ENCODE data around the gene RTP2. TPM values are rescaled to one million over a fixed set of nuclear protein-coding genes. Genes with fewer than 3 reads are reported as not detected.

RTP2 gene, protein sequence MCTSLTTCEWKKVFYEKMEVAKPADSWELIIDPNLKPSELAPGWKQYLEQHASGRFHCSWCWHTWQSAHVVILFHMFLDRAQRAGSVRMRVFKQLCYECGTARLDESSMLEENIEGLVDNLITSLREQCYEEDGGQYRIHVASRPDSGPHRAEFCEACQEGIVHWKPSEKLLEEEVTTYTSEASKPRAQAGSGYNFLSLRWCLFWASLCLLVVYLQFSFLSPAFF
- not detected for polyA plus RNA-seq (2013, experiment 1 of 2)
- polyA plus RNA-seq (2013, experiment 2 of 2) = not detected

DNA sequence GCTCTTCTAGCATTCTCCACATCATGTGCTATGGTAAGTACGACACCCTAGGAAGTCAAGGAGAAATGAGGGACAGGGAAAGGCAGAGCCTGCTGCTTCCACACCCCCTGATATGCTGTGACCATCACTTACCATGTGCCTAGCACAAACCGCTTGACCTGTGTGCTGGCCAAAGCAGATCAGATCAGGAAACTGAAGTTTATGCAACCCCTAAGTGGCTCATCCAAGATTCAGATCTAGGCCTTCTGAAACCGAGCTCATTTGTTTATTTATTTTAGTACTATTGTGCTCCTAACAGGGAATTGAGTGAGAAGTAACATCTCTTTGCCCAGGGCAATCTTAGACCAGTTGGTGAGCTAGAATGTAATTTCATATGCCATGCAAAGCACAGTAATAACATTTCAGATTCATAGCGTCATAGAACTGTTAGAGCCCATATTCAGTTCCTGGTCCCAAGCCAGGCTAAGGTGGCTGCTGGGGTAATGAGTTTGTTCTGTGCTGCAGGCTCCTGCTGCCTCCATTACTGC is at the start of gene RTP2:
TSS of gene RTP2 (minus strand) at position 51 of the 527 bp plus-strand sequence. CDS start 429 bp downstream, outside the sequence.
- Histone ChIP-seq H3K36me3 (ENCODE audit: control insufficient read depth in 1 of 2, insufficient read depth in 2 of 2, low read depth in 1 of 2, low read length in 2 of 2) (no peaks in the 10 kb centered on the region), H3K9me3 (ENCODE audit: control insufficient read depth, low read length) (no peaks in the 10 kb centered on the region), H3K27me3 (ENCODE audit: control insufficient read depth in 1 of 2, insufficient read depth in 1 of 2, low read length in 2 of 2) (peaks cover 0 to 21% of the 10 kb centered on the region in 2 experiments), H3K4ac (ENCODE audit: low read depth in 1 of 2, low read length in 2 of 2) (no peak within 1 kb of the TSS), H3K4me2 (ENCODE audit: low read length, poor library complexity, severe bottlenecking) (no peak within 1 kb of the TSS), H3K79me1 (replicated peaks; ENCODE audit: low read length, poor library complexity, severe bottlenecking) (no peaks in the 10 kb centered on the region), H4K8ac (ENCODE audit: low read length) (no peak within 1 kb of the TSS), H3K9ac (ENCODE audit: low read length) (no peak within 1 kb of the TSS), H3K18ac (ENCODE audit: low read depth in 1 of 2, low read length in 2 of 2) (no peak within 1 kb of the TSS), H2BK120ac (ENCODE audit: low read depth, low read length) (no peak within 1 kb of the TSS), H4K91ac (ENCODE audit: low read length) (no peak within 1 kb of the TSS), H2AFZ (ENCODE audit: low read depth, low read length) (no peak within 1 kb of the TSS), H2BK5ac (ENCODE audit: low read depth, low read length, poor library complexity, severe bottlenecking) (no peak within 1 kb of the TSS), H3K27ac (ENCODE audit: low read length, poor library complexity, severe bottlenecking) (no peak within 1 kb of the TSS), H2AK5ac (ENCODE audit: low read length, severe bottlenecking) (no peak within 1 kb of the TSS), H3K4me3 (ENCODE audit: insufficient read depth in 1 of 2, low read depth in 1 of 2, low read length in 2 of 2) (no peak within 1 kb of the TSS), H2BK12ac (ENCODE audit: low read length in 2 of 2) (no peak within 1 kb of the TSS), H2BK15ac (ENCODE audit: low read depth, poor library complexity, severe bottlenecking) (no peak within 1 kb of the TSS), H3K14ac (ENCODE audit: low read length in 2 of 2) (no peak within 1 kb of the TSS), H3K4me1 (ENCODE audit: control insufficient read depth, insufficient read depth, low read depth, low read length) (no peaks in the 10 kb centered on the region), H3K23ac (ENCODE audit: low read length in 2 of 2) (no peak within 1 kb of the TSS)
- no peak for DNase-seq
- 60% methylated on average over 3 of the region's 4 CpGs for WGBS

DNA sequence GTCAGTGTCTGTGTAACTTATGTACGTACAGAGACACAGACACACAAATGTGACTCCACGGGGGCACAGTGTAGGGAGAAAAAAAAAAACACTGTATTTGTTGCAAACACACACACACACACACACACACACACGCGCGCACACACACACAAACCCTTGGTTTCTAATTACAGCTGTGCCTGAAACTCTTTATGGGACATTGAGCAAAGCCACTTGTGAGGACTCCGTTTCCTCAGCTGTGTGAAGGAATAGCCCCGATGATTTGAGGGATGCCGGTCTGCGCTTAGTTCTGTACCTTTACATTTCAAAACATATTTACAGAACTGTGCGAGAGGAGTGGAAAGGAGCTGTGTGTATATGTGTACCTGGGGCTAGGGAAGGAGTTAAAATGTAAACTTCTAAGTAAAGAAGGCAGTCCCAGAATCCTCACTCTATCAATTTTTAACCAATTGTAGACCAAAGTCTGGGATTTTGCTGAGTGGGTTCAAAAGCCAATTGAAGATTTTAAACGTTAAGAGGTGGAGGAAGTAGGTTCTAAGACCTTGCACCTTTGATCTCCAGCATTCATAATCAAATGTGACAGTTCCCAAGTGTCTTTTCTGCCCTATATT is 48.3 kb upstream of the RTP2 start:
- no peaks in the 10 kb centered on the region for H3K9me3 ChIP-seq (ENCODE audit: control insufficient read depth, low read length)
- no peak overlapping the region for H2BK15ac ChIP-seq (ENCODE audit: low read depth, poor library complexity, severe bottlenecking)
- H2AK5ac ChIP-seq (ENCODE audit: low read length, severe bottlenecking) = no peak overlapping the region
- H2BK5ac ChIP-seq (ENCODE audit: low read depth, low read length, poor library complexity, severe bottlenecking) = peak overlapping the region; percentile 71
- H3K4me3 ChIP-seq (ENCODE audit: insufficient read depth in 1 of 2, low read depth in 1 of 2, low read length in 2 of 2) = no peak overlapping the region
- no peaks in the 10 kb centered on the region for H3K36me3 ChIP-seq (ENCODE audit: control insufficient read depth in 1 of 2, insufficient read depth in 2 of 2, low read depth in 1 of 2, low read length in 2 of 2)
- DNase-seq = peak; percentile 86
- peak overlapping the region; percentile 42 for H2BK120ac ChIP-seq (ENCODE audit: low read depth, low read length)
- H4K91ac ChIP-seq (ENCODE audit: low read length) = no peak overlapping the region
- no peak overlapping the region for H3K23ac ChIP-seq (ENCODE audit: low read length in 2 of 2)
- no peaks in the 10 kb centered on the region for H3K79me1 ChIP-seq (replicated peaks; ENCODE audit: low read length, poor library complexity, severe bottlenecking)
- H3K18ac ChIP-seq (ENCODE audit: low read depth in 1 of 2, low read length in 2 of 2) = peak overlapping the region; percentile 7 to 58
- peak overlapping the region in 1 of 2 experiments; percentile 29 for H3K4ac ChIP-seq (ENCODE audit: low read depth in 1 of 2, low read length in 2 of 2)
- H3K4me2 ChIP-seq (ENCODE audit: low read length, poor library complexity, severe bottlenecking) = peak overlapping the region; percentile 20
- H3K27ac ChIP-seq (ENCODE audit: low read length, poor library complexity, severe bottlenecking) = peak overlapping the region; percentile 86
- WGBS = 21% methylated on average over 7 of the region's 11 CpGs
- H3K9ac ChIP-seq (ENCODE audit: low read length) = no peak overlapping the region
- peak overlapping the region; percentile 47 for H4K8ac ChIP-seq (ENCODE audit: low read length)
- H3K27me3 ChIP-seq (ENCODE audit: control insufficient read depth in 1 of 2, insufficient read depth in 1 of 2, low read length in 2 of 2) = no peaks in the 10 kb centered on the region
- H3K4me1 ChIP-seq (ENCODE audit: control insufficient read depth, insufficient read depth, low read depth, low read length) = peaks cover 3% of the 10 kb centered on the region
- peak overlapping the region; percentile 42 for H2AFZ ChIP-seq (ENCODE audit: low read depth, low read length)
- H2BK12ac ChIP-seq (ENCODE audit: low read length in 2 of 2) = no peak overlapping the region
- no peak overlapping the region for H3K14ac ChIP-seq (ENCODE audit: low read length in 2 of 2)

DNA sequence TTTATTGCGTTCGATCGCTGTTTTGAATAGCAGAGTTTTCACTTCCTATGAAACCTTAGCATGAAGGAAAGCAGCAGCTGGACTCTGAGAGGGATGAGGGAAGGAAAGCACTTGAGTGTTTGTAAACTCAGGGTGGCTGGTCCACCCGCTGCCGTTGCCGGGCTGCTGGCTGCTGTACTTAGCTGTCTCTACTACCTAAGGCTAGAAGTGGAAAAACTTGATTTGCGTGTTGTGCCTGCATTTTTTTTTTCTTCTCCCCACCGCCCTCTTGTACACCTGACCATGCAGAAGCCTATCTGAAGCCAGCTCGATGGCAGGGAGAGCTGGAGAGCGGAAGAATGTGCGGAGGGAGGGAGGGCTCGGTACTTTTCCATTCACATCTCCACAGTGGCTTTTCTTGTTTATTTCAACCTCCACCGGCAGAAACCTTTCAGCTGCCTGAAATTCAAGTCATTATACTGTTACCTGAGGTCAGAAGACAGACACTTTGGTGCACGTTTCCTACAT is 47.7 kb upstream of the RTP2 start:
- Histone ChIP-seq H3K27ac (ENCODE audit: low read length, poor library complexity, severe bottlenecking) (peak overlapping the region; percentile 86), H3K9ac (ENCODE audit: low read length) (no peak overlapping the region), H3K9me3 (ENCODE audit: control insufficient read depth, low read length) (no peaks in the 10 kb centered on the region), H3K23ac (ENCODE audit: low read length in 2 of 2) (no peak overlapping the region), H3K27me3 (ENCODE audit: control insufficient read depth in 1 of 2, insufficient read depth in 1 of 2, low read length in 2 of 2) (no peaks in the 10 kb centered on the region), H2BK15ac (ENCODE audit: low read depth, poor library complexity, severe bottlenecking) (no peak overlapping the region), H3K14ac (ENCODE audit: low read length in 2 of 2) (no peak overlapping the region), H4K91ac (ENCODE audit: low read length) (no peak overlapping the region), H3K4me3 (ENCODE audit: insufficient read depth in 1 of 2, low read depth in 1 of 2, low read length in 2 of 2) (no peak overlapping the region), H3K4me2 (ENCODE audit: low read length, poor library complexity, severe bottlenecking) (peak overlapping the region; percentile 20), H2AFZ (ENCODE audit: low read depth, low read length) (peak overlapping the region; percentile 42), H2BK5ac (ENCODE audit: low read depth, low read length, poor library complexity, severe bottlenecking) (peak overlapping the region; percentile 71), H3K79me1 (replicated peaks; ENCODE audit: low read length, poor library complexity, severe bottlenecking) (no peaks in the 10 kb centered on the region), H2AK5ac (ENCODE audit: low read length, severe bottlenecking) (no peak overlapping the region), H3K4ac (ENCODE audit: low read depth in 1 of 2, low read length in 2 of 2) (peak overlapping the region in 1 of 2 experiments; percentile 29), H3K36me3 (ENCODE audit: control insufficient read depth in 1 of 2, insufficient read depth in 2 of 2, low read depth in 1 of 2, low read length in 2 of 2) (no peaks in the 10 kb centered on the region), H3K4me1 (ENCODE audit: control insufficient read depth, insufficient read depth, low read depth, low read length) (peaks cover 3% of the 10 kb centered on the region), H2BK12ac (ENCODE audit: low read length in 2 of 2) (no peak overlapping the region), H2BK120ac (ENCODE audit: low read depth, low read length) (peak overlapping the region; percentile 42), H4K8ac (ENCODE audit: low read length) (peak overlapping the region; percentile 51), H3K18ac (ENCODE audit: low read depth in 1 of 2, low read length in 2 of 2) (peak overlapping the region; percentile 7 to 58)
- WGBS = 5% methylated on average over 8 of the region's 14 CpGs
- DNase-seq = peak; percentile 94

DNA sequence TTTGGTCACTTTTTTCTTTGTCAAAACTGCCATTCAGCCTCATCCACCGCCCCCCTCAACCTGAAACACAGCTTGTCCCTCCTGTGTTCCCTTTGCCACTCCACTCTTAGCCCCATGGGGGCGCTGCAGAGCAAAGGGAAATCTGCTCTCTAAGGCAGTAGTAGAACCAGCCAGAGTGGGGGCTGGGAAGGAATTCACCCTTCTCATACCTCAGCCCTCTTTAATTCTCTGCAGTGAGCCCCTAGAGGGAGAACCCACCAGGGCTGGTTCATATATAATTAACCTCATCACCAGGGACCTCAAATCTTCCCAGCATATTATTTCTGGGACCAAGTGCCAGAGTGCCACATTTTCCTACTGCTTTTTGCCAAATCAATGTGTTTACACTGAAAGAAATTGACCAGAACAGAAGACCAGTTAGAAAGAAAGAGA is 45.7 kb upstream of the RTP2 start:
- Histone ChIP-seq H2BK120ac (ENCODE audit: low read depth, low read length) (no peak overlapping the region), H2BK5ac (ENCODE audit: low read depth, low read length, poor library complexity, severe bottlenecking) (no peak overlapping the region), H3K27ac (ENCODE audit: low read length, poor library complexity, severe bottlenecking) (no peak overlapping the region), H4K8ac (ENCODE audit: low read length) (no peak overlapping the region), H3K4me2 (ENCODE audit: low read length, poor library complexity, severe bottlenecking) (no peak overlapping the region), H3K9me3 (ENCODE audit: control insufficient read depth, low read length) (no peaks in the 10 kb centered on the region), H3K14ac (ENCODE audit: low read length in 2 of 2) (no peak overlapping the region), H2AK5ac (ENCODE audit: low read length, severe bottlenecking) (no peak overlapping the region), H2BK12ac (ENCODE audit: low read length in 2 of 2) (no peak overlapping the region), H2AFZ (ENCODE audit: low read depth, low read length) (no peak overlapping the region), H3K18ac (ENCODE audit: low read depth in 1 of 2, low read length in 2 of 2) (no peak overlapping the region), H3K23ac (ENCODE audit: low read length in 2 of 2) (no peak overlapping the region), H3K79me1 (replicated peaks; ENCODE audit: low read length, poor library complexity, severe bottlenecking) (no peaks in the 10 kb centered on the region), H3K4me1 (ENCODE audit: control insufficient read depth, insufficient read depth, low read depth, low read length) (peaks cover 3% of the 10 kb centered on the region), H2BK15ac (ENCODE audit: low read depth, poor library complexity, severe bottlenecking) (no peak overlapping the region), H3K4ac (ENCODE audit: low read depth in 1 of 2, low read length in 2 of 2) (no peak overlapping the region), H3K4me3 (ENCODE audit: insufficient read depth in 1 of 2, low read depth in 1 of 2, low read length in 2 of 2) (no peak overlapping the region), H3K36me3 (ENCODE audit: control insufficient read depth in 1 of 2, insufficient read depth in 2 of 2, low read depth in 1 of 2, low read length in 2 of 2) (no peaks in the 10 kb centered on the region), H4K91ac (ENCODE audit: low read length) (no peak overlapping the region), H3K27me3 (ENCODE audit: control insufficient read depth in 1 of 2, insufficient read depth in 1 of 2, low read length in 2 of 2) (no peaks in the 10 kb centered on the region), H3K9ac (ENCODE audit: low read length) (peak overlapping the region; percentile 100)
- peak; percentile 87 for DNase-seq
- 0% methylated on average over 2 of the region's 2 CpGs for WGBS

Measured in mesenchymal stem cell (in vitro differentiated cells and primary cell).